ENCODE data around the gene AGPAT4.

DNA sequence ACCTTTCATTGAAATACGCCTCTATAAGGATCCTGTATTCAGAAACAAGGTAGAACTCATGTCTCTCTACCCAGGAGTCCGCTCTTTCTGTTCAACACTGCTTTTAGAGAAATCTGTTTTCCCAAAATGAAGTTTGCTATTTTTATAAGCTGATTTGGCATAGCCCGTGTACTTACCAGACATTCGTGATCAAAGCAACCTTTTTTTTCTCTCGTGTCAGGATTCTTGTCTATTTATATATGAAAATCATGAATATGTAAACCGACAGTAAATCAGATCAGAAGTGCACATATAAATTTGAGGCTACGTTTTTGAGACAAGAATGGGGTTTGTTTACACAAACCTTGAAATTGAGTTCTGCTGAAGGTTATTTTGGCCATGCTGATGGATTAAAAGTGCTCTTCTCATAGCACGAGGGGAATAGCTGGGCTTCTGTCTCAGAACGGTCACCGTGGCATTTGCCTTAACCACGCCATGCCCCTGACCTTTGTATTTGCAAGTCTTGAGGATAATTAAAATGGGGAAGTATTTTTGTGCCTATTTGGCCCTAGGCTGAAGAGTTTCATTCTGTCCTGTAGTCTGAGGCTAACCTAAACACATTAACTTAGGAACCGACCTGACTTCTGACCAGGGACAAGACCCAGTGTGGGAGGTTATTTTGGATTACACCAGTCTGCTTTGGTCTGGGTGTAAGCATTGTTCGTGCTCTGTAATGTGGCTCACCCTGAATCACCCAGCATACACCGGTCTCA lies 163.7 kb downstream of the AGPAT4 start:
- no peak for TF ChIP-seq GATA3 (IDR thresholded peaks at IDR 0.05; ENCODE audit: low read depth, low read length)
- TF ChIP-seq GATA2 (IDR thresholded peaks at IDR 0.05; ENCODE audit: low read depth, low read length): no peak
